CD4-positive, CD25-positive, alpha-beta regulatory T cell (primary cell): ENCODE measurements around the gene RIN3. TPM values are rescaled to one million over a fixed set of nuclear protein-coding genes. Genes with fewer than 3 reads are reported as not detected.

Experiments
- ATAC-seq, 2 donors: fragments of 150-1000 bp; cut with Tn5 transposase; one replicate each; pipeline ENCODE4 v1.10.0; 2021; ENCODE audit warnings: low read depth in 2 of 2, moderate number of reproducible peaks in 2 of 2, moderate library complexity in 1 of 2
- DNase-seq, 3 donors: peaks; one replicate each; pipeline versions ENCODE4 v3.0.0 to v3.0.0-alpha.2; 2012 to 2022; ENCODE audit warnings: mixed read lengths in 1 of 3
- H3K27ac ChIP-seq: one replicate; pipeline ENCODE4 v1.7.0; 2013; ENCODE audit warnings: mild to moderate bottlenecking, low read length; ENCODE audit not compliant: insufficient read depth, poor library complexity, severe bottlenecking
- H3K27me3 ChIP-seq: one replicate; pipeline ENCODE4 v1.7.0; 2013; ENCODE audit warnings: low read length; ENCODE audit not compliant: control insufficient read depth, insufficient read depth
- H3K36me3 ChIP-seq: one replicate; pipeline ENCODE4 v1.7.0; 2013; ENCODE audit warnings: mild to moderate bottlenecking, low read length, moderate library complexity; ENCODE audit not compliant: control insufficient read depth, insufficient read depth
- H3K4me1 ChIP-seq: 2 replicates; pipeline ENCODE4 v1.7.0; 2013; ENCODE audit warnings: mild to moderate bottlenecking, low read length; ENCODE audit not compliant: insufficient read depth, control insufficient read depth, poor library complexity, severe bottlenecking
- H3K4me3 ChIP-seq: one replicate; pipeline ENCODE4 v1.7.0; 2013; ENCODE audit warnings: low read depth, mild to moderate bottlenecking, low read length, moderate library complexity
- H3K9me3 ChIP-seq, 2 experiments: 1 replicate in 1 of 2; 2 replicates in 1 of 2; pipeline ENCODE4 v1.7.0; 2013; ENCODE audit warnings: low read length in 2 of 2, mild to moderate bottlenecking in 1 of 2, moderate library complexity in 1 of 2; ENCODE audit not compliant: control insufficient read depth in 2 of 2
- H3K27ac Mint-ChIP-seq, 3 donors: one replicate each; pipeline ENCODE4 v1.8.0; 2020 to 2022; ENCODE audit warnings: mild to moderate bottlenecking in 3 of 3, mixed read lengths in 3 of 3, moderate library complexity in 2 of 3
- H3K27me3 Mint-ChIP-seq: one replicate; pipeline ENCODE4 v1.8.0; 2022; ENCODE audit warnings: mild to moderate bottlenecking, mixed read lengths
- H3K36me3 Mint-ChIP-seq: one replicate; pipeline ENCODE4 v1.8.0; 2020; ENCODE audit warnings: mixed read lengths
- H3K4me1 Mint-ChIP-seq, 4 donors: one replicate each; pipeline ENCODE4 v1.8.0; 2020 to 2022; ENCODE audit warnings: mixed read lengths in 4 of 4, mild to moderate bottlenecking in 1 of 4
- H3K4me3 Mint-ChIP-seq, 4 donors: one replicate each; pipeline ENCODE4 v1.8.0; 2020 to 2022; ENCODE audit warnings: mild to moderate bottlenecking in 4 of 4, mixed read lengths in 4 of 4, moderate library complexity in 3 of 4
- H3K9me3 Mint-ChIP-seq, 7 donors: one replicate each; pipeline ENCODE4 v1.8.0; 2020 to 2022; ENCODE audit warnings: mixed read lengths in 7 of 7, mild to moderate bottlenecking in 3 of 7, moderate library complexity in 2 of 7
- polyA plus RNA-seq, 4 donors: library from polyadenylated mRNA; unstranded; fragments of 300-500 nt; fragmentation: Illumina TruSeq; gene quantifications; one replicate each; pipeline ENCODE4 v1.2.3, GENCODE V29; 2021
- total RNA-seq: library from RNA; stranded (reverse); gene quantifications from one replicate; pipeline ENCODE4 v1.2.3, GENCODE V29; 2022

The RIN3 gene
- total and polyA plus RNA-seq, 5 donors from 2014 or later, result 21.0 to 120 (median 25.0) TPM

DNA sequence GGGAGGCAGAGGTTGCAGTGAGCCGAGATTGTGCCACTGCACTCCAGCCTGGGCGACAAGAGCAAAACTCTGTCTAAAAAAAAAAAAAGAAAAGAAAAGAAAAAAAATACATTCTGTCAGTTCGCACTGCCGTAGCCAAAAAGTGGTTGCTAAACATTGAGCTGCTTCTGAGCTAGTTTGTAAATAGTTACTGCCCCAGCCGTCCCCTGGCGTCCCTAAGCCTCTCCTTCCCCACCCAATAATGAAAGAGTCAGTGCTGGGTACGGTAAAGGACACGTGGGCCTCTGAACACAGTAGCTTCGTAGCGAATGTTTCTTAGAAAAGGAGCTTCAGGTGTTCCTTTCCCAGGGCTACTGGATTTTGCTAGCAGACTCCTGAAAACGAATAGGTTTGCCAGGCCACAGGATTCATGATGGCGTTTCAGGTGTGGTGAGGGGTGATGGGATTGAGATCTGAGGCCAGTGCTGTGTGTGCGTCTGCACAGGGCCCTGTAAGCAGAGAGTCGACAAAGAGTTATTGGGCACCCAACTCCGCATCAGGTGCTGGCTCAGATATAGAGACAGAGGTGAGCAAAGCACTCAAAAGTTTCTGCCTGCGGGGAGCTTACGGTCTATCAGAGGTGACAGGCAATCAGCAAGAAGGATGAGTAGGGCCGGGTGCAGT lies 140.8 kb downstream of the RIN3 start:
- no peaks in the 10 kb centered on the region for H3K27me3 ChIP-seq
- H3K36me3 ChIP-seq, result peaks cover 23% of the 10 kb centered on the region
- H3K9me3 ChIP-seq, result no peaks in the 10 kb centered on the region
- H3K9me3 Mint-ChIP-seq, result no peaks in the 10 kb centered on the region
- peak overlapping the region; percentile 95 for H3K27ac ChIP-seq
- DNase-seq (peak in 2 of 3 donors; percentile 36 to 49), ATAC-seq (no peak)
- peak overlapping the region; percentile 98 to 100 (median 100) for H3K4me3 Mint-ChIP-seq
- no peaks in the 10 kb centered on the region for H3K27me3 Mint-ChIP-seq
- peaks cover 70% of the 10 kb centered on the region for H3K4me1 ChIP-seq
- H3K4me3 ChIP-seq, result peak overlapping the region; percentile 94
- H3K4me1 Mint-ChIP-seq, result peaks cover 4 to 71% (median 59%) of the 10 kb centered on the region in 4 donors
- peaks cover 44% of the 10 kb centered on the region for H3K36me3 Mint-ChIP-seq
- H3K27ac Mint-ChIP-seq, result peak overlapping the region; percentile 98 to 100 (median 99)

- H3K27ac ChIP-seq, result peak overlapping the region; percentile 64
- ATAC-seq (no peak), DNase-seq (no peak)
- Mint-ChIP-seq H3K4me3 (peak overlapping the region; percentile 98 to 100 (median 100)), H3K36me3 (peaks cover 55% of the 10 kb centered on the region), H3K9me3 (no peaks in the 10 kb centered on the region), H3K27ac (peak overlapping the region; percentile 96 to 98 (median 96)), H3K4me1 (peaks cover 4 to 72% (median 62%) of the 10 kb centered on the region in 4 donors), H3K27me3 (no peaks in the 10 kb centered on the region)
- H3K4me1 ChIP-seq, result peaks cover 69% of the 10 kb centered on the region
- H3K36me3 ChIP-seq, result peaks cover 35% of the 10 kb centered on the region
- no peaks in the 10 kb centered on the region for H3K9me3 ChIP-seq
- no peaks in the 10 kb centered on the region for H3K27me3 ChIP-seq
- peak overlapping the region; percentile 86 for H3K4me3 ChIP-seq
Measured at GRCh38 chr14:92655419-92656201, 142.0 kb downstream of the RIN3 start.

- peak overlapping the region; percentile 86 for H3K4me3 ChIP-seq
- H3K36me3 Mint-ChIP-seq, result peaks cover 62% of the 10 kb centered on the region
Measured at GRCh38 chr14:92656306-92657081, 142.9 kb downstream of the RIN3 start.

GRCh38 chr14:92657457-92658142 lies 144.0 kb downstream of the RIN3 start:
- ATAC-seq (no peak), DNase-seq (no peak)
- H3K9me3 ChIP-seq, result no peaks in the 10 kb centered on the region
- peaks cover 4 to 84% (median 71%) of the 10 kb centered on the region in 4 donors for H3K4me1 Mint-ChIP-seq
- H3K27ac ChIP-seq, result peak overlapping the region; percentile 49
- H3K27me3 Mint-ChIP-seq, result no peaks in the 10 kb centered on the region
- H3K9me3 Mint-ChIP-seq, result peaks cover 0 to 1% (median 0%) of the 10 kb centered on the region in 7 donors
- no peaks in the 10 kb centered on the region for H3K27me3 ChIP-seq
- H3K4me3 Mint-ChIP-seq, result peak overlapping the region; percentile 98 to 100 (median 100)
- H3K4me1 ChIP-seq, result peaks cover 70% of the 10 kb centered on the region
- peak overlapping the region; percentile 92 to 98 (median 96) for H3K27ac Mint-ChIP-seq
- peaks cover 73% of the 10 kb centered on the region for H3K36me3 Mint-ChIP-seq
- H3K36me3 ChIP-seq, result peaks cover 52% of the 10 kb centered on the region
- peak overlapping the region; percentile 44 for H3K4me3 ChIP-seq

More at GRCh38 chr14:92656306-92657081, 142.9 kb downstream of the RIN3 start:
- ATAC-seq (no peak), DNase-seq (no peak)
- no peaks in the 10 kb centered on the region for H3K27me3 ChIP-seq
- Mint-ChIP-seq H3K4me3 (peak overlapping the region; percentile 98 to 100 (median 100)), H3K27me3 (no peaks in the 10 kb centered on the region), H3K4me1 (peaks cover 4 to 73% (median 63%) of the 10 kb centered on the region in 4 donors), H3K9me3 (no peaks in the 10 kb centered on the region), H3K27ac (peak overlapping the region; percentile 96 to 98 (median 96))
- no peaks in the 10 kb centered on the region for H3K9me3 ChIP-seq
- peaks cover 70% of the 10 kb centered on the region for H3K4me1 ChIP-seq
- peaks cover 42% of the 10 kb centered on the region for H3K36me3 ChIP-seq
- peak overlapping the region; percentile 64 for H3K27ac ChIP-seq

DNA sequence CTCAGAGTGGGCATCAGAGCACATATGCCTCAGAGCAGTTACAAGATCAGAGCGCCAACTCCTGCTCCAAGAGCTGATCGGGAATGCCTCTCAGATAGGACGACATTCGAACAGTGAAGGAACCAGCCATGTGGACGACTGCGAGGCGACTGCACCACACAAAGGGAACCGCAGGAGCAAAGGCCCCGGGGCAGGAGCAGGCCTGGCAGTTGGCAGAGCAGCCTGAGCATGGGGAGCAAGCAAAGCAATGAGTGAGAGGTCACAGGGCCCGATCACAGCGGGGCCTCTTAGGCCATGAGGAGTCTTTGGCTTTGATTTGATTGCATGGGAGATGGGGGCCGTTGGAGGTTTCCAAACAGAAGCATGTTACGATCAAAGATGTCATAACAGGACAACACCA lies 144.6 kb downstream of the RIN3 start:
- Mint-ChIP-seq H3K9me3 (peaks cover 0 to 1% (median 0%) of the 10 kb centered on the region in 7 donors), H3K4me3 (peak overlapping the region; percentile 85 to 100 (median 99)), H3K27ac (peak overlapping the region; percentile 92 to 98 (median 96)), H3K4me1 (peaks cover 4 to 89% (median 74%) of the 10 kb centered on the region in 4 donors), H3K27me3 (no peaks in the 10 kb centered on the region), H3K36me3 (peaks cover 76% of the 10 kb centered on the region)
- Histone ChIP-seq H3K4me1 (peaks cover 70% of the 10 kb centered on the region), H3K36me3 (peaks cover 57% of the 10 kb centered on the region), H3K9me3 (no peaks in the 10 kb centered on the region), H3K27me3 (no peaks in the 10 kb centered on the region), H3K27ac (peak overlapping the region; percentile 49), H3K4me3 (peak overlapping the region; percentile 32)
- DNase-seq, result no peak
- no peak for ATAC-seq

- H3K27me3 Mint-ChIP-seq, result no peaks in the 10 kb centered on the region
- Histone ChIP-seq H3K4me3 (peak overlapping the region; percentile 26), H3K27me3 (no peaks in the 10 kb centered on the region), H3K4me1 (peaks cover 76% of the 10 kb centered on the region), H3K27ac (no peak overlapping the region), H3K9me3 (no peaks in the 10 kb centered on the region), H3K36me3 (peaks cover 62% of the 10 kb centered on the region)
- H3K4me3 Mint-ChIP-seq, result peak overlapping the region; percentile 85 to 100 (median 99)
- H3K27ac Mint-ChIP-seq, result peak overlapping the region; percentile 92 to 98 (median 96)
- ATAC-seq, result no peak
- peaks cover 0 to 1% (median 0%) of the 10 kb centered on the region in 7 donors for H3K9me3 Mint-ChIP-seq
- peaks cover 4 to 90% (median 74%) of the 10 kb centered on the region in 4 donors for H3K4me1 Mint-ChIP-seq
- no peak for DNase-seq
- H3K36me3 Mint-ChIP-seq, result peaks cover 75% of the 10 kb centered on the region
Measured at GRCh38 chr14:92658684-92659083, 145.1 kb downstream of the RIN3 start.
